Epidermal melanocyte (primary cell): ENCODE data around the gene HHAT.

Experiments
- DNase-seq: peaks from one replicate; pipeline ENCODE4 v3.0.0; 2011; ENCODE audit warnings: low spot score; ENCODE audit not compliant: insufficient read length

Gene HHAT

GRCh38 chr1:210358626-210359025 is 29.9 kb downstream of the HHAT start:
- DNase-seq: no peak

- no peak for DNase-seq
Observed at GRCh38 chr1:210359255-210359654, 30.6 kb downstream of the HHAT start.

- DNase-seq: peak; percentile 75
Observed at GRCh38 chr1:210360852-210361477, 32.3 kb downstream of the HHAT start.

- DNase-seq: no peak
Observed at GRCh38 chr1:210361665-210362064, 33.0 kb downstream of the HHAT start.

- DNase-seq: no peak
Observed at GRCh38 chr1:210362526-210362925, 33.8 kb downstream of the HHAT start.

- no peak for DNase-seq
Observed at GRCh38 chr1:210363119-210363518, 34.4 kb downstream of the HHAT start.

- no peak for DNase-seq
Observed at GRCh38 chr1:210364479-210364878, 35.8 kb downstream of the HHAT start.

- no peak for DNase-seq
Observed at GRCh38 chr1:210366767-210367166, 38.1 kb downstream of the HHAT start.

DNA sequence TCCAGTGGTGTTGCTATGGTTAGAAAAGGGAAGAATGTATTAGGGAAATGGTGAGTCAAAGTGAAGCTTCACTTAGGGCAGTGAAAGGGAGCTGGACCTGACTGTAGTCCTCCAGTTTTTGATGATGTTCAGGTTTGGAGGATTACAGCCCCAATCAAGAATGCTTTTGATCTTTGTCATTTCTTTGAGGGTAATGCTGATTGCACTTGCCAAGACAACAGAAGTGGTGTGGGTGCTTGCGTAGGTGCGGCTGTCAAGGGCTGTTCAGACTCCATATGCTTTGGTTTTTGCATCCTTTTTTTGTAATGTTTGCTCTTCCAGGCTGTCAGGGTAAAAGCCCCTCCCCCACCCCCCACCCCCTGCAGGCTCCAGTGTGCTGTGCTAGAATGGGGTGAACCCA is 38.9 kb downstream of the HHAT start:
- DNase-seq: no peak

DNA sequence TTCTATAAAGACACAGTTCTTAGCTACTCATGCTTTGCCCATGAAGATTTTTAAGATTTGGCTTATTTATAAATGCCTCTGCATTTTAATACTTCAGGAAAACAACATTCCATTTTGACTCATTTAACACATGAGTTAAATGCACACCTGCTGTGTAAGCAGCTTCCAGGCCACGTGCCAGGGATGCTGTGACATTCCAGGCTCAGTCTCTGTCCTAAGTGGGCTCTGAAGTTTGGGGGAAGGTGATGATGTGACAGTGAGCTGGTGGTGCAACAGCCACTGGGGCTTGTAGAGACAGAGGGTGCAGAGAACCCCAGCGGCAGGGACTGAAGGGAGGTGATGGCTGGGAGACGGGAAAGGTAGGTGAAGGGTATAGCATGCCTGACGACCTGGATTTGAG is 40.7 kb downstream of the HHAT start:
- DNase-seq: no peak

GRCh38 chr1:210371916-210372315 is 43.2 kb downstream of the HHAT start:
- DNase-seq: no peak

DNA sequence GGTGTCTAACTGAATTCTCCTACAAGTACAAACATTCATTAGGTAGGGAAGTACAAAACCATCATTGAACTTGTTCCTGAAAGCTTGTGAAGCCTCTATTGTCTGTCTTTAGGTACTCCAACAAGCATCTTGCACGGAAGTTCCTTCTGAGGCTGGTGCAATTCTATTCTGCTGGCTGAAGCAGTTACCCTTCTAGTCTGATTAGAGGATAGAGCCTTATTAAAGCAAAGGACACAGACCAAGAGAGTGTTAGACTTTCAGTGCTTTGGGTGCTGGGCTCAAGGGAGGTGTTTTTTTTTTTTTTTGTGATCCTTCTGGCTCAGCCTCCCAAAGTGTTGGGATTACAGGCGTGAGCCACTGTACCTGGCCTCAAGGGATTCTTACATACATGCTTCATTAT is 43.8 kb downstream of the HHAT start:
- DNase-seq: no peak

DNA sequence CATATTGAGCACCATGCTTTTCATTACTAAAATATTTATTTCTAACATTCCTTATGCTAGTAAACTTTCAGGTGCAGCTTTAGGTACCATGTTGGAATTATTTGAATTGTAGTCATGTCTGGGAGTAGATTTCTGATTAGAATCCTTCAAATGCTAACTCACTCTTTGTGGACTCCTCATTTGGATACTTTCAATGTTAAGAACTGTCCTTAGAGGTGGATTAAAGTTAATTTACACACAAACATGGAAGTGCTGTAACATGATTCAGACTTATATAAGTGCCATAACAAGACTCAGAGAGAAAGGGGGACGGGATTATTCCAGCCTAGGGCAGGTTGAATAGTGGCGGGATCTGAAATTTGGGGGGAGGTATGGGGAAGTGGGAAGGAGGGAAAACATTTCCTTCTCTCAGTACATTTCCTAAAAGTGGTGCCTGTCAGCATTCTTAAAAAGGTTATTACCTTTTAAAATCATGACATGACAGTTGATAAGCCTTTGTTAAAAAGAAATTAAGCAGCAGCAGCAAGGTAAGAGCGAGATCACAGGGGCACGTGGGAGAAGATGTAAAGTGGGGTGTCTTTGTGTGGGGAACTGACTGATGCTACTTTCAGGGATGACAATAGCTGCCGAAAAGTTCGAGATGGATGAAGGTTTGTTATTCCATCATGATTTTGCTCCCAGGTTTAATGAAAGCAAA is 44.4 kb downstream of the HHAT start:
- no peak for DNase-seq

GRCh38 chr1:210373628-210373877 is 44.9 kb downstream of the HHAT start:
- DNase-seq: no peak

DNA sequence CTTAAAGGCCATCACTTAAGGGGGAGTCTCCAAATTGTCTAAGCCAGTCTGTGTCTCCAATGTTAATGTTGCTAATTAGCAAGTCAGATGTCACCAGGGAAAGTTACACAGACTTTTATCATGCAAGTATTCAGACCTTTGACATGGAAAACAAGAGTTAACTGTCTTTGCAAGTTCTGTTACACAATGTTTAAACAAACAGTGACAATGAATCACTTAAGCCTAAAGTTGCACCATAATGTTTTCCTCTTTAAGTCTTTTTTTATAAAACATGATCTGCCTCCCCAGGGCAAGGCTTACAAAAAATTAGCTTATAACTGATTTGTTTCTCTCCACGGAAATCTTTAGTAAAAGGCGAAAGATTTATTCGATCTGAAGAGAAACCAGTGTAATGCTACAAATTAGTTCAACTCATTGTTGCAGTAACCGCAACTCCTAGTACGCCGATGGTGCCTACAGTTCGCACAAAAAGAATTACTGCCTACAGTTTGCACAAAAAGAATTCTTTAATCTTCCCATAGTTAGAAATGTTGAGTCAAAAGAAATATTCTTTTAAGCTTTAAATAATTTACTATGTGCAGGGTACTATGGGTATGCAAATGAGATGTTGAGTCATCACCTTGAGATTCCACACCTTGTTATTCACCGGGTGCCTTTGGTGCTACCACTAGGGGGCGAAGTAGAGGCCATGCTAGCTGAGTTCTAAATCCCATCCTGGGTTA is 45.3 kb downstream of the HHAT start:
- no peak for DNase-seq

- DNase-seq: no peak
Observed at GRCh38 chr1:210374600-210374953, 45.9 kb downstream of the HHAT start.

- no peak for DNase-seq
Observed at GRCh38 chr1:210376836-210377372, 48.2 kb downstream of the HHAT start.

DNA sequence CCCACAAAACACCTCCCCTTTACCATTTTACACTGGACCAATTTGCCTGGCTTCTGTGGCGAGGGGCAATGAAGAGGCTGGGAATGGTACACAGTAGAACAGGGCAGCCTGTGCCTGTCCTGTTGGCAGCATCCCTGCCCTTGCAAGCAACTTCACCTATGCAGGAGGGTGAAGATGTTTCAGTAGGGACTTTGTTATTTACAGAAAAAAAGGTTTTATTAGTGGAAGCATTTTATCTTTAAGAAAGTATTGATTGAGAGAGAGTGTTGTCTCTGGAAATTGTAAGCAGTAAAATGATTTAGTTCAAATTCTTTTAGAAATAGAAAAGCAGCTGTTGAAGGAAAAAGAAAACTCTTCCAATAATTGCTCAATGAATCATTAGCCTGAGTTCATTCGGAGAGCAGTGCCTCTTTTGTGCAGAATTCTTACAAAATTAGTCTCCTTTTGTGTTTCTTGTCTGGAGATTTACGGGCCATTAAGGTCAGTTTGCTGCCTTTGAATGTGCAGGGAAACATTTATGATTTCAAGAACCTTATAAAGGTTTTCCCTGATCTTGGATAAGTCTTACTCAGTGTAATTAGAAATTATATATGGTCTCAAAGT is 49.1 kb downstream of the HHAT start:
- no peak for DNase-seq

GRCh38 chr1:210378736-210379135 is 50.0 kb downstream of the HHAT start:
- no peak for DNase-seq

GRCh38 chr1:210381934-210382333 is 53.2 kb downstream of the HHAT start:
- DNase-seq: no peak

- no peak for DNase-seq
Observed at GRCh38 chr1:210384625-210385024, 55.9 kb downstream of the HHAT start.

GRCh38 chr1:210385228-210385627 is 56.5 kb downstream of the HHAT start:
- no peak for DNase-seq
